ENCODE data around the gene USP3. TPM values are rescaled to one million over a fixed set of nuclear protein-coding genes. Genes with fewer than 3 reads are reported as not detected.

USP3 gene
- total and polyA plus RNA-seq, 2 of the 13 experiments (the other 11 are each of a cell fraction or from before 2014, with no cell fraction given), result 14.3 to 61.2 TPM

DNA sequence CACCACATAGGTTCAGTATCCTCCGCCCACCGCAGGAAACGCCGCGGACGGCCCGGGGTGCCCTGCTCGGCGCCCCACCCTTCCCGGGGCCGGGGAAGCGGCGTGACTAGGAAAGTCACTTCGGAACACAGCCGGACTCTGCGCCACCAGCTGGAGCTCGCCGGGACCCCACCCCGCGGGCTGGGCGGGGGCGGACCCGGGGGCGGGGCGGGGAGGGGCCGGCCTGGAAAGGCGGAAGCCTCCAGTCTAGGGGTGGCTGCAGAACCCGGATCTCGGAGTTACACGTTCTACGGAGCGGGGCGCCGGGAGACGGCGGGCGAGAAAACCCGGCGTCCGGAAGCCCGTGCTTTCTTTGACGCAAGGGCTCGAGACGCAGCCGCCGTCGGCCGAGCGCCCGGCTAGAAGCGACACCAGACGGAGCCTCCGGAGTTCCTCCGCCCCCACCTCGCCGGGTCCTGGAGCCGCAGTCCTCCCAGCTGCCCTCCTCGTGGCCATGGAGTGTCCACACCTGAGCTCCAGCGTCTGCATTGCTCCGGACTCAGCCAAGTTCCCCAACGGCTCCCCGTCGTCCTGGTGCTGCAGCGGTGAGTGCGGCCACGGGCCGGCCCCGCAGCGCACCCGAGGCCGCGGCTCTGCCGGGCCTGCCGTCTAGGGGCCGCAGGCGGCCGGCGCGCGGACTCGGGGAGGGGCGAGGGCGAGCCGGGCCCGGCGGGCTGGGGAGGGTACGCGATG is at the start of gene USP3 (continued):
- TF ChIP-seq FOXA3 (CRISPR knock-in tag; IDR thresholded peaks at IDR 0.05) (0 out of 2 replicates have a peak, but pooled peaks have one; percentile 21), KDM6A (CRISPR knock-in tag; IDR thresholded peaks at IDR 0.05; ENCODE audit: low read depth) (no peak), SIX1 (CRISPR knock-in tag; IDR thresholded peaks at IDR 0.05; ENCODE audit: borderline replicate concordance) (no peak), ZNF674 (CRISPR knock-in tag; IDR thresholded peaks at IDR 0.05; ENCODE audit: low read depth) (no peak), STAG1 (CRISPR knock-in tag; IDR thresholded peaks at IDR 0.05) (no peak), KAT8 (CRISPR knock-in tag; IDR thresholded peaks at IDR 0.05) (no peak), RFX1 (IDR thresholded peaks at IDR 0.05) (no peak), ZKSCAN8 (CRISPR knock-in tag; IDR thresholded peaks at IDR 0.05; ENCODE audit: borderline replicate concordance) (no peak), DPF2 (CRISPR knock-in tag; IDR thresholded peaks at IDR 0.05; ENCODE audit: borderline replicate concordance, low read depth) (no peak), ZNF501 (CRISPR knock-in tag; IDR thresholded peaks at IDR 0.05) (no peak), RARG (CRISPR knock-in tag; IDR thresholded peaks at IDR 0.05; ENCODE audit: low read depth) (no peak), CAMTA2 (CRISPR knock-in tag; IDR thresholded peaks at IDR 0.05; ENCODE audit: borderline replicate concordance) (0 out of 2 replicates have a peak, but pooled peaks have one; percentile 69), ZNF180 (CRISPR knock-in tag; IDR thresholded peaks at IDR 0.05; ENCODE audit: borderline replicate concordance, low read depth) (no peak), RNF2 (conservative IDR thresholded peaks at IDR 0.05; ENCODE audit: low read depth) (no peak), ATF7 (IDR thresholded peaks at IDR 0.05) (no peak), ATF7 (CRISPR knock-in tag; IDR thresholded peaks at IDR 0.05) (no peak), ZNF660 (CRISPR knock-in tag; IDR thresholded peaks at IDR 0.05; ENCODE audit: borderline replicate concordance, low read depth) (peak; percentile 28; the same call in 1 of the 2 replicates), ZNF749 (CRISPR knock-in tag; IDR thresholded peaks at IDR 0.05; ENCODE audit: borderline replicate concordance) (0 out of 2 replicates have a peak, but pooled peaks have one; percentile 69), ZNF333 (CRISPR knock-in tag; IDR thresholded peaks at IDR 0.05; ENCODE audit: borderline replicate concordance) (no peak), GATAD2A (CRISPR knock-in tag; IDR thresholded peaks at IDR 0.05) (no peak), CHD2 (IDR thresholded peaks at IDR 0.05; ENCODE audit: low read depth, low read length) (no peak)
- TF ChIP-seq, protein P1, sequence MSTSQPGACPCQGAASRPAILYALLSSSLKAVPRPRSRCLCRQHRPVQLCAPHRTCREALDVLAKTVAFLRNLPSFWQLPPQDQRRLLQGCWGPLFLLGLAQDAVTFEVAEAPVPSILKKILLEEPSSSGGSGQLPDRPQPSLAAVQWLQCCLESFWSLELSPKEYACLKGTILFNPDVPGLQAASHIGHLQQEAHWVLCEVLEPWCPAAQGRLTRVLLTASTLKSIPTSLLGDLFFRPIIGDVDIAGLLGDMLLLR (CRISPR knock-in tag; IDR thresholded peaks at IDR 0.05), result no peak; the same call in 1 of the 2 replicates
- TF ChIP-seq, protein P2, sequence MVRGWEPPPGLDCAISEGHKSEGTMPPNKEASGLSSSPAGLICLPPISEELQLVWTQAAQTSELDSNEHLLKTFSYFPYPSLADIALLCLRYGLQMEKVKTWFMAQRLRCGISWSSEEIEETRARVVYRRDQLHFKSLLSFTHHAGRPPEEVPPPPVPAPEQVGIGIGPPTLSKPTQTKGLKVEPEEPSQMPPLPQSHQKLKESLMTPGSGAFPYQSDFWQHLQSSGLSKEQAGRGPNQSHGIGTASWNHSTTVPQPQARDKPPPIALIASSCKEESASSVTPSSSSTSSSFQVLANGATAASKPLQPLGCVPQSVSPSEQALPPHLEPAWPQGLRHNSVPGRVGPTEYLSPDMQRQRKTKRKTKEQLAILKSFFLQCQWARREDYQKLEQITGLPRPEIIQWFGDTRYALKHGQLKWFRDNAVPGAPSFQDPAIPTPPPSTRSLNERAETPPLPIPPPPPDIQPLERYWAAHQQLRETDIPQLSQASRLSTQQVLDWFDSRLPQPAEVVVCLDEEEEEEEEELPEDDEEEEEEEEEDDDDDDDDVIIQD (CRISPR knock-in tag; IDR thresholded peaks at IDR 0.05; ENCODE audit: low read depth), result no peak
- TF ChIP-seq, protein P3, sequence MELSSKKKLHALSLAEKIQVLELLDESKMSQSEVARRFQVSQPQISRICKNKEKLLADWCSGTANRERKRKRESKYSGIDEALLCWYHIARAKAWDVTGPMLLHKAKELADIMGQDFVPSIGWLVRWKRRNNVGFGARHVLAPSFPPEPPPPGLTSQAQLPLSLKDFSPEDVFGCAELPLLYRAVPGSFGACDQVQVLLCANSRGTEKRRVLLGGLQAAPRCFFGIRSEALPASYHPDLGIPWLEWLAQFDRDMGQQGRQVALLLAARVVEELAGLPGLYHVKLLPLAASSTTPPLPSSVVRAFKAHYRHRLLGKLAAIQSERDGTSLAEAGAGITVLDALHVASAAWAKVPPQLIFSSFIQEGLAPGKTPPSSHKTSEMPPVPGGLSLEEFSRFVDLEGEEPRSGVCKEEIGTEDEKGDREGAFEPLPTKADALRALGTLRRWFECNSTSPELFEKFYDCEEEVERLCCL (CRISPR knock-in tag; IDR thresholded peaks at IDR 0.05; ENCODE audit: borderline replicate concordance), result no peak
- TF ChIP-seq, protein P4, sequence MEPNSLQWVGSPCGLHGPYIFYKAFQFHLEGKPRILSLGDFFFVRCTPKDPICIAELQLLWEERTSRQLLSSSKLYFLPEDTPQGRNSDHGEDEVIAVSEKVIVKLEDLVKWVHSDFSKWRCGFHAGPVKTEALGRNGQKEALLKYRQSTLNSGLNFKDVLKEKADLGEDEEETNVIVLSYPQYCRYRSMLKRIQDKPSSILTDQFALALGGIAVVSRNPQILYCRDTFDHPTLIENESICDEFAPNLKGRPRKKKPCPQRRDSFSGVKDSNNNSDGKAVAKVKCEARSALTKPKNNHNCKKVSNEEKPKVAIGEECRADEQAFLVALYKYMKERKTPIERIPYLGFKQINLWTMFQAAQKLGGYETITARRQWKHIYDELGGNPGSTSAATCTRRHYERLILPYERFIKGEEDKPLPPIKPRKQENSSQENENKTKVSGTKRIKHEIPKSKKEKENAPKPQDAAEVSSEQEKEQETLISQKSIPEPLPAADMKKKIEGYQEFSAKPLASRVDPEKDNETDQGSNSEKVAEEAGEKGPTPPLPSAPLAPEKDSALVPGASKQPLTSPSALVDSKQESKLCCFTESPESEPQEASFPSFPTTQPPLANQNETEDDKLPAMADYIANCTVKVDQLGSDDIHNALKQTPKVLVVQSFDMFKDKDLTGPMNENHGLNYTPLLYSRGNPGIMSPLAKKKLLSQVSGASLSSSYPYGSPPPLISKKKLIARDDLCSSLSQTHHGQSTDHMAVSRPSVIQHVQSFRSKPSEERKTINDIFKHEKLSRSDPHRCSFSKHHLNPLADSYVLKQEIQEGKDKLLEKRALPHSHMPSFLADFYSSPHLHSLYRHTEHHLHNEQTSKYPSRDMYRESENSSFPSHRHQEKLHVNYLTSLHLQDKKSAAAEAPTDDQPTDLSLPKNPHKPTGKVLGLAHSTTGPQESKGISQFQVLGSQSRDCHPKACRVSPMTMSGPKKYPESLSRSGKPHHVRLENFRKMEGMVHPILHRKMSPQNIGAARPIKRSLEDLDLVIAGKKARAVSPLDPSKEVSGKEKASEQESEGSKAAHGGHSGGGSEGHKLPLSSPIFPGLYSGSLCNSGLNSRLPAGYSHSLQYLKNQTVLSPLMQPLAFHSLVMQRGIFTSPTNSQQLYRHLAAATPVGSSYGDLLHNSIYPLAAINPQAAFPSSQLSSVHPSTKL (CRISPR knock-in tag; IDR thresholded peaks at IDR 0.05), result peak; percentile 47

Measured in HepG2 (cell line).